ENCODE results near the gene BCL11A.

- TF ChIP-seq POLR2A (IDR thresholded peaks at IDR 0.05) (no peak), CTCF (IDR thresholded peaks at IDR 0.05) (no peak), EP300 (IDR thresholded peaks at IDR 0.05) (no peak), POLR2AphosphoS5 (IDR thresholded peaks at IDR 0.05) (no peak)
Measured at GRCh38 chr2:60557486-60557864, 4.0 kb upstream of the BCL11A start.
